HCT116 (cell line): ENCODE data around the gene REPS1. TPM values are rescaled to one million over a fixed set of nuclear protein-coding genes. Genes with fewer than 3 reads are reported as not detected.

Experiments used
- ATAC-seq: fragments of 200-7000 bp; cut with Tn5 transposase; 2 replicates; pipeline ENCODE4 v1.9.1; 2020; ENCODE audit warnings: mild to moderate bottlenecking, moderate library complexity
- BruUV-seq: library from RNA; stranded (reverse); fragments of 400-500 nt; replicated peaks from 2 replicates; lab custom pipeline; 2021; lab: Mats Ljungman, UMichigan
- CTCF ChIA-PET: fragments of 300-600 bp; sonication (Branson Sonifier 250); formaldehyde crosslinking; loops from one replicate; lab custom pipeline; 2021; ENCODE audit warnings: antibody characterized with exemption; lab: Charles Lee
- POLR2A ChIA-PET: fragments of 300-600, 350-600 bp; sonication (Branson Sonifier 250); formaldehyde crosslinking; loops from one replicate; lab custom pipeline; 2021; ENCODE audit warnings: antibody characterized with exemption; lab: Charles Lee
- RAD21 ChIA-PET, 2 experiments: fragments of 300-600 bp; sonication (Branson Sonifier 250); formaldehyde crosslinking; loops; one replicate each; lab custom pipeline; 2023; ENCODE audit warnings: low total read pairs in 2 of 2; ENCODE audit not compliant: uncharacterized antibody in 2 of 2, unreplicated experiment in 2 of 2, low non-redundant PET in 1 of 2; lab: Charles Lee
- DNase-seq: peaks from one replicate; pipeline ENCODE4 v3.0.0-alpha.2; 2010; ENCODE audit warnings: low read depth, low spot score
- H2AFZ ChIP-seq: fragments of 200-600 bp; shearing (Covaris generic), sonication (generic); 2 replicates; pipeline ENCODE4 v1.6.1; 2017; ENCODE audit warnings: low read depth, mixed run types, mixed read lengths, antibody characterized with exemption, low read length; ENCODE audit not compliant: poor library complexity, severe bottlenecking
- H3K27ac ChIP-seq: 2 replicates; pipeline ENCODE4 v1.5.1; 2012; ENCODE audit warnings: low read depth, low read length
- H3K27me3 ChIP-seq: fragments of 200-600 bp; sonication (generic); 2 replicates; pipeline ENCODE4 v1.6.1; 2016; ENCODE audit warnings: mixed run types, low read length, mixed read lengths; ENCODE audit not compliant: insufficient read depth
- H3K36me3 ChIP-seq, 2 experiments: fragments of 200-500 bp in 1 of 2; fragments of 200-600 bp in 1 of 2; sonication (Bioruptor generic) in 1 of 2; sonication (generic) in 1 of 2; 2 replicates each; pipeline versions ENCODE4 v1.5.1 to v1.6.1; 2014 to 2016; ENCODE audit warnings: low read length in 2 of 2, inconsistent platforms in 1 of 2, mixed read lengths in 1 of 2, mixed run types in 1 of 2; ENCODE audit not compliant: insufficient read depth in 2 of 2, control insufficient read depth in 1 of 2
- H3K4me1 ChIP-seq, 2 experiments: fragments of 200-600 bp in 1 of 2; sonication (generic) in 1 of 2; 2 replicates each; pipeline versions ENCODE4 v1.5.1 to v1.6.1; 2012 to 2017; ENCODE audit warnings: low read length in 2 of 2, inconsistent platforms in 1 of 2, mild to moderate bottlenecking in 1 of 2, mixed read lengths in 1 of 2, mixed run types in 1 of 2, moderate library complexity in 1 of 2; ENCODE audit not compliant: insufficient read depth in 2 of 2, control insufficient read depth in 1 of 2
- H3K4me2 ChIP-seq: fragments of 200-600 bp; sonication (generic); 2 replicates; pipeline ENCODE4 v1.6.1; 2017; ENCODE audit warnings: mixed run types, low read length, mixed read lengths
- H3K4me3 ChIP-seq, 2 experiments: fragments of 200-600 bp in 1 of 2; sonication (generic) in 1 of 2; replicated peaks in 1 of 2; 2 replicates each; pipeline ENCODE4 v1.5.1; 2011 to 2016; ENCODE audit warnings: low read length in 2 of 2, control low read depth in 1 of 2, low read depth in 1 of 2, mild to moderate bottlenecking in 1 of 2, mixed read lengths in 1 of 2, mixed run types in 1 of 2
- H3K79me2 ChIP-seq: fragments of 200-600 bp; sonication (generic); 2 replicates; pipeline ENCODE4 v1.6.1; 2017; ENCODE audit warnings: mild to moderate bottlenecking, mixed run types, low read length, moderate library complexity, mixed read lengths; ENCODE audit not compliant: insufficient read depth
- H3K9ac ChIP-seq: fragments of 200-600 bp; sonication (generic); 2 replicates; pipeline ENCODE4 v1.6.1; 2016; ENCODE audit warnings: low read length, mixed read lengths
- H3K9me2 ChIP-seq: fragments of 200-600 bp; sonication (generic), shearing (Covaris generic); 2 replicates; pipeline ENCODE4 v1.6.1; 2017; ENCODE audit warnings: mixed run types, mild to moderate bottlenecking, moderate library complexity; ENCODE audit not compliant: insufficient read depth
- H3K9me3 ChIP-seq, 2 experiments: fragments of 200-500 bp in 1 of 2; fragments of 200-600 bp in 1 of 2; sonication (Bioruptor generic) in 1 of 2; sonication (generic) in 1 of 2; 2 replicates each; pipeline ENCODE4 v1.6.1; 2014 to 2017; ENCODE audit warnings: low read length in 2 of 2, mixed read lengths in 2 of 2, inconsistent platforms in 1 of 2, low read depth in 1 of 2, mild to moderate bottlenecking in 1 of 2, mixed run types in 1 of 2, moderate library complexity in 1 of 2; ENCODE audit not compliant: control insufficient read depth in 1 of 2, insufficient read depth in 1 of 2
- H4K20me1 ChIP-seq: fragments of 200-600 bp; sonication (generic), shearing (Covaris generic); 2 replicates; pipeline ENCODE4 v1.6.1; 2017; ENCODE audit warnings: mixed run types, mild to moderate bottlenecking, moderate library complexity; ENCODE audit not compliant: insufficient read depth
- ATF3 ChIP-seq: IDR thresholded peaks from 2 replicates; pipeline ENCODE4 v1.6.1; 2012
- CBX3 ChIP-seq: IDR thresholded peaks from 2 replicates; pipeline ENCODE4 v1.6.1; 2012; ENCODE audit warnings: low read depth
- EGR1 ChIP-seq: IDR thresholded peaks from 2 replicates; pipeline ENCODE4 v1.6.1; 2012; ENCODE audit warnings: low read depth
- ELF1 ChIP-seq: IDR thresholded peaks from 2 replicates; pipeline ENCODE4 v1.6.1; 2012; ENCODE audit warnings: low read depth, borderline replicate concordance
- EZH2 ChIP-seq: fragments of 200-600 bp; sonication (generic); IDR thresholded peaks from 2 replicates; pipeline ENCODE4 v1.6.1; 2017; ENCODE audit warnings: antibody characterized with exemption, mixed run types
- EZH2phosphoT487 ChIP-seq: fragments of 200-600 bp; IDR thresholded peaks from 2 replicates; pipeline ENCODE4 v1.6.1; 2018; ENCODE audit warnings: antibody characterized with exemption, borderline replicate concordance
- FOSL1 ChIP-seq: IDR thresholded peaks from 2 replicates; pipeline ENCODE4 v1.6.1; 2012; ENCODE audit warnings: low read depth
- POLR2A ChIP-seq: IDR thresholded peaks from 2 replicates; pipeline ENCODE4 v1.7.0; 2011; ENCODE audit warnings: borderline replicate concordance; ENCODE audit not compliant: insufficient read depth, insufficient read length; ENCODE audit errors: extremely low read depth
- POLR2AphosphoS5 ChIP-seq: IDR thresholded peaks from 2 replicates; pipeline ENCODE4 v1.6.1; 2011; ENCODE audit warnings: mild to moderate bottlenecking, low read depth, low read length, moderate library complexity
- RAD21 ChIP-seq: IDR thresholded peaks from 2 replicates; pipeline ENCODE4 v1.6.1; 2012; ENCODE audit warnings: low read depth, mild to moderate bottlenecking
- SP1 ChIP-seq: IDR thresholded peaks from 2 replicates; pipeline ENCODE4 v1.6.1; 2012; ENCODE audit warnings: low read depth
- YY1 ChIP-seq: IDR thresholded peaks from 2 replicates; pipeline ENCODE4 v1.6.1; 2011; ENCODE audit warnings: low read length, low read depth, moderate library complexity, mild to moderate bottlenecking; ENCODE audit not compliant: insufficient replicate concordance; ENCODE audit errors: extremely low read depth
- ZBTB33 ChIP-seq: IDR thresholded peaks from 2 replicates; pipeline ENCODE4 v1.6.1; 2011; ENCODE audit warnings: mild to moderate bottlenecking, low read length, moderate library complexity; ENCODE audit not compliant: insufficient replicate concordance; ENCODE audit errors: extremely low read depth
- ZFX ChIP-seq: fragments of 450-650 bp; IDR thresholded peaks from 2 replicates; pipeline ENCODE4 v1.6.1; 2017
- intact Hi-C: fragments of 100-400 bp; cut with micrococcal nuclease; formaldehyde crosslinking; loops from 2 replicates; pipeline ENCODE4 v1.10.0; 2022
- total RNA-seq: library from RNA; stranded (reverse); gene quantifications from one replicate; pipeline ENCODE4 v1.2.1, GENCODE V29; 2021; ENCODE audit not compliant: unreplicated experiment
- TF ChIP-seq, protein P1 (sequence below): IDR thresholded peaks from 2 replicates; pipeline ENCODE4 v1.6.1; 2012

Gene REPS1
- total RNA-seq, 1 experiment from 2014 or later = 52.7 TPM

GRCh38 chr6:138914701-138915100, 73.4 kb downstream of the REPS1 start:
- H3K36me3 ChIP-seq = peaks cover 19 to 31% of the 10 kb centered on the region in 2 experiments
- no peaks in the 10 kb centered on the region for H3K9me3 ChIP-seq
- no peaks in the 10 kb centered on the region for H3K4me1 ChIP-seq
- CTCF ChIA-PET = no interaction called here
- no peaks in the 10 kb centered on the region for H3K79me2 ChIP-seq
- H3K4me2 ChIP-seq = no peak overlapping the region
- no peaks in the 10 kb centered on the region for H4K20me1 ChIP-seq
- no peak for ATAC-seq
- no peak for TF ChIP-seq EZH2
- no peak for TF ChIP-seq EZH2phosphoT487
- no peak for TF ChIP-seq RAD21
- no peak for TF ChIP-seq ZFX
- TF ChIP-seq, all 23 proteins: peak for 0
- Histone ChIP-seq H3K9ac (no peak overlapping the region), H3K9me2 (no peaks in the 10 kb centered on the region), H3K27ac (no peak overlapping the region), H3K27me3 (no peaks in the 10 kb centered on the region), H2AFZ (no peak overlapping the region), H3K4me3 (no peak overlapping the region)
- ChIA-PET POLR2A (no interaction called here), RAD21 (no interaction called here)
- DNase-seq = no peak
- intact Hi-C loops = no loop called here
- no TSS peak for BruUV-seq

DNA sequence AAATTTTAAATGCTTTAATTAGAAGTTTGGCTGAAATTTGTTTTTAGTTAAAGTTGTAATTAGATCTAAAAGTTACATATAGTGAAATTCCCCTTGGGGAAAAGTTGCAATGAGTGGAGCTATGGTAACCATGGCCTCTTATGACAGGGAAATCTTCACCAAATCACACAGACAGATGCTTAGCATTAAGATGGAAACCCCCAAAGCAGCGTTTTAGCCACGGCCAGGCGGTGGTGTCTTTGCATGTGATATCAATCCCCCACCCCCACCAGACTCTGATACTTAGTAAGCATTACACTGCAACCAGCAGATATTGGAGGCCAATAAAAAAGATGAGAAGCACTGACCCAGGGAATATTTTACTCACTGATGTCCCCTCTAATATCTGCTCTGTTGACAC, 75.7 kb downstream of the REPS1 start:
- ATAC-seq = no peak
- TF ChIP-seq FOSL1 (no peak), ZBTB33 (no peak), EZH2phosphoT487 (no peak), ZFX (no peak), ATF3 (no peak), CBX3 (no peak), SP1 (no peak), POLR2AphosphoS5 (no peak), EGR1 (no peak), ELF1 (no peak), POLR2A (no peak), YY1 (no peak), RAD21 (no peak)
- TF ChIP-seq, protein P1, sequence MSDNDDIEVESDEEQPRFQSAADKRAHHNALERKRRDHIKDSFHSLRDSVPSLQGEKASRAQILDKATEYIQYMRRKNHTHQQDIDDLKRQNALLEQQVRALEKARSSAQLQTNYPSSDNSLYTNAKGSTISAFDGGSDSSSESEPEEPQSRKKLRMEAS = no peak
- ChIA-PET RAD21 (no interaction called here), CTCF (no interaction called here), POLR2A (no interaction called here)
- Histone ChIP-seq H3K9me3 (no peaks in the 10 kb centered on the region), H3K27ac (no peak overlapping the region), H3K9me2 (no peaks in the 10 kb centered on the region), H3K4me1 (no peaks in the 10 kb centered on the region), H3K9ac (no peak overlapping the region), H3K4me2 (no peak overlapping the region), H4K20me1 (no peaks in the 10 kb centered on the region), H2AFZ (no peak overlapping the region), H3K36me3 (peaks cover 20 to 40% of the 10 kb centered on the region in 2 experiments), H3K79me2 (no peaks in the 10 kb centered on the region), H3K4me3 (no peak overlapping the region), H3K27me3 (no peaks in the 10 kb centered on the region)
- DNase-seq = no peak
- BruUV-seq = no TSS peak
- intact Hi-C loops = no loop called here
